Activated CD4-positive, alpha-beta memory T cell treated with anti-CD3 and anti-CD28 coated beads for 36 hours (primary cell): ENCODE data around the gene CCDC92. TPM values are rescaled to one million over a fixed set of nuclear protein-coding genes. Genes with fewer than 3 reads are reported as not detected.

Experiments used
- CTCF ChIA-PET: fragments of 350-600 bp; sonication (Branson Sonifier 250); formaldehyde crosslinking; loops from one replicate; lab custom pipeline; 2021; ENCODE audit warnings: antibody characterized with exemption, inconsistent platforms; lab: Charles Lee
- POLR2A ChIA-PET: fragments of 350-600 bp; sonication (Branson Sonifier 250); formaldehyde crosslinking; loops from one replicate; lab custom pipeline; 2021; ENCODE audit warnings: antibody characterized with exemption; lab: Charles Lee
- DNase-seq: peaks from one replicate; pipeline ENCODE4 v3.0.0-alpha.2; 2020
- H3K27ac Mint-ChIP-seq: one replicate; pipeline ENCODE4 v1.8.0; 2021; ENCODE audit warnings: mixed read lengths
- H3K27me3 Mint-ChIP-seq: one replicate; pipeline ENCODE4 v1.8.0; 2021; ENCODE audit warnings: mixed read lengths
- H3K36me3 Mint-ChIP-seq: one replicate; pipeline ENCODE4 v1.8.0; 2021; ENCODE audit warnings: mixed read lengths
- H3K4me1 Mint-ChIP-seq: one replicate; pipeline ENCODE4 v1.8.0; 2021; ENCODE audit warnings: low read depth, mixed read lengths
- H3K4me3 Mint-ChIP-seq: one replicate; pipeline ENCODE4 v1.8.0; 2021; ENCODE audit warnings: mild to moderate bottlenecking, mixed read lengths
- H3K9me3 Mint-ChIP-seq: one replicate; pipeline ENCODE4 v1.8.0; 2021; ENCODE audit warnings: mixed read lengths
- intact Hi-C: fragments of 100-400 bp; cut with micrococcal nuclease; formaldehyde crosslinking; loops from one replicate; pipeline ENCODE4 v1.15.1; 2023
- total RNA-seq, 2 experiments: library from RNA; stranded (reverse); gene quantifications; one replicate each; pipeline ENCODE4 v1.2.3, GENCODE V29; 2021

CCDC92 gene
- total RNA-seq, 2 experiments from 2014 or later = 11.4 to 11.7 TPM

DNA sequence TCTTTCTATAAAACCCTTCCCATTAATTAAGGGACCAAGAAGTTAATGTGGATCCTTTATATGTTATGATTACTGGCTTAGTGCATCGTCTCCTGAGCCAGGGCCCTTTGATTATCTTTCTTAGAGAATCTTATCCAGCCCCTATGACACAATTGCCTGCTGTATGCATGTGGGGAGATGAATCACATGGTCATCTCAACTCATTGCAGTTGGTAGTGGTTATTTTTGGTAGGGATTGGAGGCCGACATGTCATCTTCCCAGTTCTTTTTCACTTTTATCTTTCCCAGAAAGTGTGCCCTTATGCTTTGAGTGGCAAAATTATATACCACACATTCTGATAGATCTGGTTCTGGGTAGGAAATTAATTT is 26.3 kb upstream of the CCDC92 start:
- no peak for DNase-seq
- H3K4me1 Mint-ChIP-seq = peaks cover 19% of the 10 kb centered on the region
- intact Hi-C loops = no loop called here
- H3K27ac Mint-ChIP-seq = no peak overlapping the region
- peaks cover 6% of the 10 kb centered on the region for H3K36me3 Mint-ChIP-seq
- H3K27me3 Mint-ChIP-seq = no peaks in the 10 kb centered on the region
- ChIA-PET CTCF (no interaction called here), POLR2A (no interaction called here)
- H3K9me3 Mint-ChIP-seq = no peaks in the 10 kb centered on the region
- H3K4me3 Mint-ChIP-seq = no peak overlapping the region

- DNase-seq = no peak
- Mint-ChIP-seq H3K4me3 (no peak overlapping the region), H3K36me3 (peaks cover 8% of the 10 kb centered on the region), H3K27ac (no peak overlapping the region), H3K4me1 (peaks cover 19% of the 10 kb centered on the region), H3K27me3 (no peaks in the 10 kb centered on the region), H3K9me3 (no peaks in the 10 kb centered on the region)
- ChIA-PET CTCF (no interaction called here), POLR2A (no interaction called here)
- intact Hi-C loops = no loop called here
Observed at GRCh38 chr12:123998344-123998990, 25.8 kb upstream of the CCDC92 start.

- intact Hi-C loops = no loop called here
- no peak for DNase-seq
- peaks cover 8% of the 10 kb centered on the region for H3K36me3 Mint-ChIP-seq
- CTCF ChIA-PET = no interaction called here
- H3K27ac Mint-ChIP-seq = no peak overlapping the region
- POLR2A ChIA-PET = no interaction called here
- H3K4me1 Mint-ChIP-seq = peaks cover 19% of the 10 kb centered on the region
- H3K9me3 Mint-ChIP-seq = no peaks in the 10 kb centered on the region
- no peaks in the 10 kb centered on the region for H3K27me3 Mint-ChIP-seq
- H3K4me3 Mint-ChIP-seq = no peak overlapping the region
Observed at GRCh38 chr12:123997908-123998307, 25.3 kb upstream of the CCDC92 start.

GRCh38 chr12:123997033-123997822 is 24.6 kb upstream of the CCDC92 start:
- Mint-ChIP-seq H3K27ac (no peak overlapping the region), H3K4me1 (peaks cover 19% of the 10 kb centered on the region), H3K36me3 (peaks cover 8% of the 10 kb centered on the region), H3K9me3 (no peaks in the 10 kb centered on the region), H3K4me3 (no peak overlapping the region), H3K27me3 (no peaks in the 10 kb centered on the region)
- CTCF ChIA-PET = interaction anchor here (1.1 to 1.5 kb wide), 3 partner anchors 13 to 92 kb away, joined by 3 to 7 read pairs (median 5); no protein-coding TSS in a partner anchor
- POLR2A ChIA-PET = no interaction called here
- intact Hi-C loops = no loop called here
- no peak for DNase-seq

DNA sequence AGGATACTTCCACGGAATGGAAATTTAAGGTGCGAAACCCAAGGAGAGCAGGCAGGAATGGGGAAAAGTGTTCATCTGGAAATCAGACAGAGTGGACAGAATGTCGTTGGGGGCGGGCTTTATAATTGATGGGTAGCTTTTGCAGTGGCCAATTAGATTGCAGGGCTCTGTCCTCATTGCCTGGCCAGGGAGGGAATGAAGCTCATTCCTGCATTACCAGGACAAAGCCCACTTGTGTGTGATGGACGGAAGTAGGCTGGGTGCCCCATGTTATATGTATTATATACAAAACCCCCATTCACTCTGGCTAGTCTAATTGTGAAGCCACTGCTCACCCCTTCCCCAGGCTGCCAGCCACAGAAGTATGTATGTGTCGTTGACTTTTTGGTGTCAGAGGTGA is 23.9 kb upstream of the CCDC92 start:
- CTCF ChIA-PET = interaction anchor here (1.0 to 1.5 kb wide), 4 partner anchors 11 to 92 kb away, joined by 3 to 7 read pairs (median 5); no protein-coding TSS in a partner anchor
- intact Hi-C loops = no loop called here
- Mint-ChIP-seq H3K4me3 (no peak overlapping the region), H3K27me3 (no peaks in the 10 kb centered on the region), H3K36me3 (peaks cover 8% of the 10 kb centered on the region), H3K4me1 (peaks cover 19% of the 10 kb centered on the region), H3K27ac (no peak overlapping the region), H3K9me3 (no peaks in the 10 kb centered on the region)
- POLR2A ChIA-PET = no interaction called here
- no peak for DNase-seq

GRCh38 chr12:123995023-123995748 is 22.6 kb upstream of the CCDC92 start:
- H3K36me3 Mint-ChIP-seq = peaks cover 10% of the 10 kb centered on the region
- no peaks in the 10 kb centered on the region for H3K27me3 Mint-ChIP-seq
- peaks cover 22% of the 10 kb centered on the region for H3K4me1 Mint-ChIP-seq
- no peaks in the 10 kb centered on the region for H3K9me3 Mint-ChIP-seq
- no peak overlapping the region for H3K27ac Mint-ChIP-seq
- CTCF ChIA-PET = interaction anchor here (0.8 kb wide), 1 partner anchor 12 kb away, joined by 3 read pairs; no protein-coding TSS in a partner anchor
- POLR2A ChIA-PET = no interaction called here
- intact Hi-C loops = no loop called here
- DNase-seq = peak; percentile 36
- no peak overlapping the region for H3K4me3 Mint-ChIP-seq

GRCh38 chr12:123992118-123992825 is 19.6 kb upstream of the CCDC92 start:
- Mint-ChIP-seq H3K36me3 (peaks cover 27% of the 10 kb centered on the region), H3K27me3 (no peaks in the 10 kb centered on the region), H3K9me3 (no peaks in the 10 kb centered on the region), H3K4me3 (no peak overlapping the region), H3K4me1 (peaks cover 20% of the 10 kb centered on the region), H3K27ac (no peak overlapping the region)
- POLR2A ChIA-PET = no interaction called here
- intact Hi-C loops = no loop called here
- no peak for DNase-seq
- CTCF ChIA-PET = no interaction called here

- H3K4me1 Mint-ChIP-seq = peaks cover 21% of the 10 kb centered on the region
- H3K27ac Mint-ChIP-seq = no peak overlapping the region
- intact Hi-C loops = no loop called here
- no peak for DNase-seq
- POLR2A ChIA-PET = no interaction called here
- no peaks in the 10 kb centered on the region for H3K27me3 Mint-ChIP-seq
- CTCF ChIA-PET = interaction anchor here (1.0 kb wide), 1 partner anchor 86 kb away, joined by 3 read pairs; no protein-coding TSS in a partner anchor
- no peak overlapping the region for H3K4me3 Mint-ChIP-seq
- H3K36me3 Mint-ChIP-seq = peaks cover 27% of the 10 kb centered on the region
- no peaks in the 10 kb centered on the region for H3K9me3 Mint-ChIP-seq
Observed at GRCh38 chr12:123991372-123991951, 18.8 kb upstream of the CCDC92 start.

DNA sequence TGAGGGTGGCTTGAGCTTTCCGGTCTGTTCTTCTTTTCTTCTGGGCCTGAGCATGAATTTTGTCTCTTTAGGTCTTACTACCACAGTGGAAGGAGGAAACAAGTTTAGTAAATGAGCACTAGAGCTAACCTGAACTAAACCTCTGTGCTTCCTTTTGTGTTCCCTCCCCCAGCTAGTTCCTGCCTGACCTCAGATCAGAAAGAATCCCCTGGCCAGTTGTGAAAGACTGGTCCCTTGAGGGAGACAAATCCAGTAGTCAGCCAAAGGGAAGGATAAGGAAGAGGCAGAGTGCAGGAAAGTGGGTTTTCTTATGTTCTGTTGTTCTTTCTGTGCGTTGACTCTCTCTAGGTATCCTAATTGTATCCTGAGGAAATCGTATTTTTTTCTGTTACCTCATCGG is 17.9 kb upstream of the CCDC92 start:
- Mint-ChIP-seq H3K9me3 (no peaks in the 10 kb centered on the region), H3K27ac (no peak overlapping the region)
- CTCF ChIA-PET = interaction anchor here (1.0 kb wide), 2 partner anchors 85 to 86 kb away, joined by 3 to 4 read pairs; no protein-coding TSS in a partner anchor

DNA sequence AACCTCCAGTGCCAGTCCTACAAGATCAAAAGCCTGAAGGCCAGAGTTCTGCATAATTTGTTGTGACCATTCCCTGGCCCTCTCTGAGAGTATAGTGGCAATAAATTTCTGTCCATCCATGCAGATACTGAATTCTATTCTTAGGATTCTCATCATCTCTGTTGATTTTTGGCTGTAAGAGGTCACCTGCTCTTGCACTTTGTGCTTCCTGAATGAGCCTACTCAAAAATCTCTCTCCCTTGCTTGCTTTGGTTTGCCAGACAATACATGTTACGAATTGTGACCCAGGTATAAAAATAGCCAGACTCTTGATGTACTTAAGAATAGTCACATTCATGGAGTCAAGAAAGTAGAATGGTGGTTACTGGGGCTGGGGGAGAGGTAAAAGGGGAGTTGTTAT is 17.1 kb upstream of the CCDC92 start:
- Mint-ChIP-seq H3K4me1 (peaks cover 15% of the 10 kb centered on the region), H3K36me3 (peaks cover 23% of the 10 kb centered on the region), H3K4me3 (no peak overlapping the region), H3K27me3 (no peaks in the 10 kb centered on the region), H3K9me3 (no peaks in the 10 kb centered on the region), H3K27ac (no peak overlapping the region)
- intact Hi-C loops = no loop called here
- ChIA-PET CTCF (interaction anchor here (1.0 kb wide), 1 partner anchor 86 kb away, joined by 4 read pairs; no protein-coding TSS in a partner anchor), POLR2A (no interaction called here)
- DNase-seq = no peak

More for the DNA sequence above, 17.9 kb upstream of the CCDC92 start:
- Mint-ChIP-seq H3K36me3 (peaks cover 26% of the 10 kb centered on the region), H3K27me3 (no peaks in the 10 kb centered on the region), H3K4me3 (no peak overlapping the region), H3K4me1 (peaks cover 18% of the 10 kb centered on the region)
- intact Hi-C loops = no loop called here
- POLR2A ChIA-PET = no interaction called here
- no peak for DNase-seq

- Mint-ChIP-seq H3K27ac (no peak overlapping the region), H3K4me3 (no peak overlapping the region), H3K27me3 (no peaks in the 10 kb centered on the region), H3K9me3 (no peaks in the 10 kb centered on the region), H3K36me3 (peaks cover 23% of the 10 kb centered on the region), H3K4me1 (peaks cover 15% of the 10 kb centered on the region)
- intact Hi-C loops = no loop called here
- POLR2A ChIA-PET = no interaction called here
- CTCF ChIA-PET = interaction anchor here (8.3 kb wide), 1 partner anchor 86 kb away, joined by 107 read pairs; no protein-coding TSS in a partner anchor
- no peak for DNase-seq
Observed at GRCh38 chr12:123989168-123989567, 16.5 kb upstream of the CCDC92 start.
